Measurements from ENCODE around the gene RNF5.

DNA sequence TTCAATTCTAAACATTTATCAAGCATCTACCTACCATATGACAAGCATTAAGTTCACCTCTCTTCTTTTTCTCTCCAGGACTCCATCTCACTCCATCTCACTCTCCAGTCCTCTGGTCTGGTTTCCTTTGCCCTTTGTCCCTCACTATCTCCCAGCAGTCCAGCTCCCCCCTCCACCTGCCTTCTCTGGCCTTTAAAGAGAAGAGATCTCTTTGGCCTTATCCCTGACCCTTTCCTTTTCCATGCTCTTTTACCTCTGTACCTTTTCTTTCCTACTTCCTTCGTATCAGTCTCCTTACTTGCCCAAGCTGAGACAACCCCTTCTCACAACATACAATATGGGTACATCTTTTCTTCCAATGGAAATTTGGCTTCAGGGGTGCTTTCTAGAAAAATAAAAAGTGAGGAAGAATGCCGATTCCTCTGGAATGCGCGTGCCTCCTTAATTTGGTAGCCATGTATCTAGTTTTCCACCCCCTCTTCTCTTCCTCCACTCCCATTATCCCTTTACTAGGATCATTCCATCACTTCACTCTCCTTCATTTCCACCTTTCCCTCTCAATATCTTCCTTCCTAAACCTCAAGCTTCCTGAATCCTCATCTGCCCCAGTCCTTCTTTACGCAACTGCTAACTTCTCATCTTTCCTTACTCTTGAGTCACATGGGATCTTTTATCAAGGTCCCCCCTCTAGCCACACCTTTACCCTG, 1.6 kb upstream of the RNF5 start:
- TF ChIP-seq, protein P1, sequence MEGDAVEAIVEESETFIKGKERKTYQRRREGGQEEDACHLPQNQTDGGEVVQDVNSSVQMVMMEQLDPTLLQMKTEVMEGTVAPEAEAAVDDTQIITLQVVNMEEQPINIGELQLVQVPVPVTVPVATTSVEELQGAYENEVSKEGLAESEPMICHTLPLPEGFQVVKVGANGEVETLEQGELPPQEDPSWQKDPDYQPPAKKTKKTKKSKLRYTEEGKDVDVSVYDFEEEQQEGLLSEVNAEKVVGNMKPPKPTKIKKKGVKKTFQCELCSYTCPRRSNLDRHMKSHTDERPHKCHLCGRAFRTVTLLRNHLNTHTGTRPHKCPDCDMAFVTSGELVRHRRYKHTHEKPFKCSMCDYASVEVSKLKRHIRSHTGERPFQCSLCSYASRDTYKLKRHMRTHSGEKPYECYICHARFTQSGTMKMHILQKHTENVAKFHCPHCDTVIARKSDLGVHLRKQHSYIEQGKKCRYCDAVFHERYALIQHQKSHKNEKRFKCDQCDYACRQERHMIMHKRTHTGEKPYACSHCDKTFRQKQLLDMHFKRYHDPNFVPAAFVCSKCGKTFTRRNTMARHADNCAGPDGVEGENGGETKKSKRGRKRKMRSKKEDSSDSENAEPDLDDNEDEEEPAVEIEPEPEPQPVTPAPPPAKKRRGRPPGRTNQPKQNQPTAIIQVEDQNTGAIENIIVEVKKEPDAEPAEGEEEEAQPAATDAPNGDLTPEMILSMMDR (conservative IDR thresholded peaks at IDR 0.05; ENCODE audit: low read depth, low read length) = no peak
- TF ChIP-seq CEBPB (IDR thresholded peaks at IDR 0.05; ENCODE audit: low read depth, low read length) (peak; percentile 82), NFE2L2 (IDR thresholded peaks at IDR 0.05; ENCODE audit: low read depth, low read length) (no peak), MAFK (IDR thresholded peaks at IDR 0.05; ENCODE audit: low read depth, low read length) (no peak), POLR2A (IDR thresholded peaks at IDR 0.05; ENCODE audit: low read depth, low read length) (no peak; the same call in 1 of the 2 replicates), SMC3 (IDR thresholded peaks at IDR 0.05; ENCODE audit: low read depth, low read length) (no peak), BHLHE40 (IDR thresholded peaks at IDR 0.05; ENCODE audit: low read depth, low read length) (no peak), RAD21 (IDR thresholded peaks at IDR 0.05; ENCODE audit: low read length) (no peak), USF2 (IDR thresholded peaks at IDR 0.05; ENCODE audit: low read depth, low read length) (peak; percentile 46), CHD1 (IDR thresholded peaks at IDR 0.05; ENCODE audit: low read depth, low read length) (no peak), MAZ (IDR thresholded peaks at IDR 0.05; ENCODE audit: borderline replicate concordance, low read depth, low read length) (no peak)

All from IMR-90 (cell line).